Loucy (cell line): Measurements from ENCODE around the gene CYTH4.

Experiments
- CTCF ChIP-seq: fragments of 200-600 bp; sonication (generic); conservative IDR thresholded peaks from 2 replicates; pipeline ENCODE4 v1.5.1; 2014; ENCODE audit warnings: mild to moderate bottlenecking, antibody characterized with exemption, low read length
- EZH2phosphoT487 ChIP-seq: fragments of 200-600 bp; IDR thresholded peaks from 2 replicates; pipeline ENCODE4 v1.6.1; 2018; ENCODE audit warnings: antibody characterized with exemption, mild to moderate bottlenecking, moderate library complexity, borderline replicate concordance

GRCh38 chr22:37357446-37358075, 75.3 kb downstream of the CYTH4 start:
- TF ChIP-seq CTCF (no peak), EZH2phosphoT487 (no peak)
